Left forelimb (tissue), 1 donor: ENCODE data around the gene NRXN3.

Source experiments
- DNase-seq: peaks from one replicate; pipeline ENCODE4 v3.0.0-alpha.2; 2018; ENCODE audit warnings: low spot score

NRXN3 gene

DNA sequence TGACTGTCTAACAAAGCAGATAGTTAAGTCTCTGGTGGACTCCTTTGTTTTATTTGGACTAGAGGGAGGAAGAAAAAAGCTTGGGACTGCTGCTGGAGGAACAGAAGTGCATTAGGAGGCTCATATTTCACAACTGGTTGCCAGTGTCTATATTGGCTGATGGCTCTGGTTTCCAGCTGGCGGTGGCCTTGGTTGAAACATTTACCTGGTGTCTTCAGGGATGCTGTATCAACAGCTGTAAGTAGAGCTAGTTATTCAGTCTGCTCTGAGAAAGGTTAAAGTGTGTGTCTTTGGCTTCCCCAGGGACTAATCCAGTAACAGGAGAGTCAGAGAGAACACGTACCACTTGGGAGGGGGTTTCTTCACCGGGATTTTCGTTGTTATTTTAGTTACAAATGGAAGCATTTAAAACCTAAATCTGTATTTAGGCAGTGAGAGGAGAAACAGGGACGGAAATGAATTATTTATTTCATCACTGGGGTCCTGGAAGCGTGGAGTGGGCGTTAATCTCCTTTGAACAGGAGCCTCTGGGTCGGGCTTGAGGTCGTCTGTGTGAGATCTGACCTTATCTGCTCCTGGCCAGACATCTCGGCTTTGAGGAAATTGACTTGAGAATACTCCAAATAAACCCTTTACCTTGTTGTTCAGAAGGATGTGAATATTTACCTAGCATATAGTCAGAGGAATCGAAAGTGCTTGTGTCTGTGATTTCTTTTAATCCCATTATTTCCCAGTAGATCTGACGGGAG, 149.9 kb downstream of the NRXN3 start:
- no peak for DNase-seq

GRCh38 chr14:78324353-78324752, 154.2 kb downstream of the NRXN3 start:
- DNase-seq: no peak

- DNase-seq: no peak
Observed at GRCh38 chr14:78325911-78326310, 155.7 kb downstream of the NRXN3 start.

- no peak for DNase-seq
Observed at GRCh38 chr14:78327426-78328221, 157.5 kb downstream of the NRXN3 start.

DNA sequence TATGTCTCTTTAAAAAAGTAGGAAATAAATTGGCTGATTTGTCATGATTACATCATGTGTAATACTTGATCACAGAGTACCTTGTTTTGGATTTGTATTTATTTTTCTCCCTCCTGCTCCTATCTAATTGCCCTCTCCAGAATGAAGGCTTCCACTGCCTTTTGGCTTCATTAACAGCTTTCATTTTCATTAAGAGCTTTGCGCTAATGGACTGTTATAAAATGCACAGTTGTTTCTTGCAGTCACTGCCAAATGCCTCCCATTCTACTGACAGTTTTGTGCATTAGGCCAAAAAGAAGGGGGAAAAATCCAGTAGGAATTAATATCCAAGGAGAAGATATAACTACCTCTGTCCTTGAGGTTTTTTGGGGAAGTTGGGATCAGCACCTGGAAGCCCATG, 159.2 kb downstream of the NRXN3 start:
- DNase-seq: no peak

DNA sequence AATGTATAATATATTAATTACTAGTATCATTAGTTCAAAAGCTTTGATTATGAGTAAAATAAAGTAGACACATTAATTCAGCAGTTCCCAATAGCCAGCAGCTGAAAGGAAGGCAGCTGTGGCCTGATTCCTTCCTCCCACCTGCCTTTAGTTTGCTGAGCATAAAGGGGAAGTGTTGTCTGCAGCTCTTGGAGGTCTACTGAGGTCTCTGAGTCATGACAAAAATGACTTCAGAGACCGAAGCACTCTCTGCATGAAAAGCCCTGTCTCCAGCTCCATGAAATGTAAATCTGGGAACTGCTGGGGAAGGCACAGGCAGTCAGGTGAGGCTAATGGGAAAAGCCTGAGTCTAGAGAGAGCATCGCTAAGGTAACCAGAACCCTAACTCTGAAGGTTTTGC, 165.4 kb downstream of the NRXN3 start:
- no peak for DNase-seq

GRCh38 chr14:78340250-78340649, 170.1 kb downstream of the NRXN3 start:
- DNase-seq: no peak

- DNase-seq: no peak
Observed at GRCh38 chr14:78341827-78342389, 171.7 kb downstream of the NRXN3 start.

GRCh38 chr14:78342879-78343278, 172.7 kb downstream of the NRXN3 start:
- DNase-seq: no peak

- DNase-seq: no peak
Observed at GRCh38 chr14:78344290-78344689, 174.1 kb downstream of the NRXN3 start.

DNA sequence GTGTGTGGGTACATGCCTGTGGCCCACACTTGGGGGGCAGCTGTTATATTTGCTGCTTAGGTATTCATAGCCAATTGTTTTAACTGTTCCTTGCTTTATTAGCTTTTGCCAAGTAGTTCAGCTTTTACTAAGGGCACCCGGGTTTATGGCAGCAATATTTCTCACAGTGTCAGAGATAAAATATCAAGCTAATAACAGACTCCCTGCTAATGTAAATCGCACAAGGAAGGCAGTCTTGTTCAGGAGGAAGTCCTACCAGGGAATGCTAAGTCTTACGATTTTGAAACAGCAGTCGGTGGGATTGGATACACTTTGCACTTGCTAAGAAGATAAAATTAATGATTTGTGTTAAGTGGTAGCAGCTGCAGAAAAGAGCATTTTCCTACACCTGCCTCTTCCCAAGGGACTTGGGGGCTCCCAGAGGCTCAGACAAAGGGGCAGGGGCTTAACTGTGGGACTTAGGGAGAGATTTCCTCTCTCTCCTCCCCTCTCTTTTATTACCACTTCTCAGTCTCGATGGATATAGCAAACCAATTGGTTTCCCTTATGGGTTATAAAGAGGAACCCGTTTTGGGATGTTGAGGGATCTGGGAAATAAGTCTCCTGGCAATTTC, 175.1 kb downstream of the NRXN3 start:
- no peak for DNase-seq

DNA sequence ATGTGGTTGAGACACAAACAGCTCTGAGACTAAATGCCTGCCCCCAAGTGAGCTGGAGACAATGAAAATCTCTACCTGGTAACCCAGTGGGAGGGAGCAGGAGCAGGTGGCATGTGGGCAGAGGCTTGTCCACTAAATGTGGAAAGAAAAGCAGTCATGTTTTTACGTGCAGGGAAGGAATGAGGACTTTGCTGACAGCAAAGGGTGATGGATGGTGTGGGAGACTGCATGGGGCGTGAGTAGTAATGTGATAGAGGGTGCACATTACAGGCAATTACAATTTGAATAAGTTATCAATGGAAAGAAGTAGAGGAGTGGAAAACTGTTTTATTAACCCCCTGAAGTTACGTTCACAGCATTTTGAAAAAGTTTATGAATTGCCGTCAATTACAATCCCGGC, 176.6 kb downstream of the NRXN3 start:
- no peak for DNase-seq

GRCh38 chr14:78355109-78355508, 184.9 kb downstream of the NRXN3 start:
- DNase-seq: no peak

DNA sequence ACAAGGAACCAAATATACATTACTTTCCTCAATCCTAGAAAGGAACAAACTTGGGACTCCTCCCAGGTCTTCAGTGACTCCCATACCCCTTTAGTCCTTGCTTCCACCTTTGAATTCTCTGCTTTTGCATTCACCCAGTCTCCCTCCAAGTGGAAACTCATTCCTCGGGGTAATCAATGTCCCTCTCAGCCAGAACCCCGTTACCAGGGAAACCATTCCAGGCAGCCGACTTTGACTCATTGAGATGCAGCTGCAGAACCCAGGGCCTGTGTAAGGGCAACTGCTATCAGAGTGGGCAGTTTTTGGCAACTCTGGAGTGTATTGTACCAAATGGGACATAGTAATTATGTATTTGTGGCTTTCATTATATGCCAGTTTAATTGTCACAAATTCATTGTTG, 186.2 kb downstream of the NRXN3 start:
- no peak for DNase-seq

DNA sequence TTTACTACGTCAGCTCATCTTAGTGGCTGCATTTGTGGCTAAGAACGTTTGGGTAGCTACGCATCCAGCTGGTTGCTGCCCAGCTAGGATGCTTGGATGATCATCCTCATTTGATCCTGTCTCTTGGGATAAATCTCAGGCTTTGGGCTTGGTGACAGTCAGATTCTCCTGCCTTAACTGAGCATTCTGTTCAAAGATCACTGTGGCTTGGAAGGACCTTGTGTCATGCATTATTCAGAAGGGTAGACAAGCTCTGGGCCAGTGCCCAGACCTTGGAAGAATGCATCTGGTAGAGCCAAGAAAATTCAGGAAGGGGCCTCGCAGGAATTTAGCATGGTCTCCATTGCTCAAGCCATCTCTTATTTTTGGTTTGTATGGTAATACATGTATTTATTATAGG, 188.4 kb downstream of the NRXN3 start:
- DNase-seq: no peak

GRCh38 chr14:78359581-78359980, 189.4 kb downstream of the NRXN3 start:
- DNase-seq: no peak

GRCh38 chr14:78363008-78363407, 192.8 kb downstream of the NRXN3 start:
- DNase-seq: no peak

DNA sequence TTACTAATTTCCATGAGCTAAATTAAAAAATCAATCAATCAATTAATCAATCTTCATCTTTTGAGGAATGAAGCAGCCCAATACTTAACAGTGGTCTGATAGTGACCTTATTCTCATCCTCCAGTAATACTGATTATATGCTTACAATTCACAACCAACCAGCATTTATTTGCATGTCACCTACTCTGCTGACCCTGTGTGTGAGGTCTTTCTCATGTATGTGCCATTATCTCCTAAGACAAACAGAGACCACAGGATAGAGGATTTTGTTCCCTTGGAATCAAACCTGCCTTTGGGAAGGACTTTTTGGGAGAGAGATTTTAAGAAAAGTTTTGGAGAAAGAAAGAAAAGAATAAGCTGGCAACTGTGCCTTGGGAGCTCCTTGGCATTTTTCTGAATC, 197.2 kb downstream of the NRXN3 start:
- DNase-seq: no peak

DNA sequence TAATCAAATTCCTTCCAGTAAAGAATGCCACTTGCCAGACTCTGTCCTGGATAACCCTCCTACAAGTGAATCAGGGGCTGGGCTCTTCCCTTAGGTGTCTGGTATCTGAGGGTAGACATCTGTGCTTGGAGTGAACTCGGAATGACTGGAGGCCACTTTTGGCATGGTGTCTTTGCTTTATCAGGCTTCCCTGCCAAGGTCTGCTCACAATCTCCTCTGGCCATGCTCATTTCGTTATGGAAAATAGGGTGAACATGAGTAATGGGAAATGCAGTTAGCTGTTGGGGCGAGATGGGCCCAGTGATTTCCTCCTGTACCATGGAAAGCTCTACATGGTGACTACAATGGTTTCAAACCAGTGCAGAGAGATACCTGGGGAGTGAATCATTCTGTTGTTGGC, 212.9 kb downstream of the NRXN3 start:
- DNase-seq: no peak

- no peak for DNase-seq
Observed at GRCh38 chr14:78398216-78398615, 228.0 kb downstream of the NRXN3 start.

GRCh38 chr14:78399316-78399889, 229.2 kb downstream of the NRXN3 start:
- DNase-seq: no peak

DNA sequence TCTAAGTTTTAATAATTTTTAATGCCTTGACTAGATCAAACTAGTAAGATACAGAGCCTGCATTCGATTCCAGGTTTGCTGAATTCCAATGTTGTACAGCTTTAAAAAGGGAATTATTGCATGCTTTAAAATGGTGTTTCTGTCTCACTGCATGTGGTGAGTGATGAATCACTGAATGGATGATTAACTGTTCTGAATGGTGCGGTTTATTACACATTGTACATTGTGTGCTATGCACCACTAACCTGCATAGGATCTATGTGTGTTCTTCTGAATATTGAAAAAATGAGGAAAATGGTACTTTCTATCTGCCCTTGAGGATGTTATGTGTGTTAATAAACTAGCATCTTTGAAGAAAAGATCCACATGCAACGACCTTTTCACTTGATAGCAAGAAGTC, 231.7 kb downstream of the NRXN3 start:
- no peak for DNase-seq
